HEK293T (cell line): ENCODE measurements around the gene KBTBD2.

ENCODE experiments used
- ARNT ChIP-seq: fragments of 450-650 bp; IDR thresholded peaks from 2 replicates; pipeline ENCODE4 v1.6.1; 2017; ENCODE audit warnings: mild to moderate bottlenecking
- BHLHE40 ChIP-seq: fragments of 450-650 bp; IDR thresholded peaks from 2 replicates; pipeline ENCODE4 v1.6.1; 2016; ENCODE audit warnings: mild to moderate bottlenecking, moderate library complexity, borderline replicate concordance
- FOXA1 ChIP-seq: fragments of 450-650 bp; IDR thresholded peaks from 2 replicates; pipeline ENCODE4 v1.6.1; 2016; ENCODE audit warnings: mild to moderate bottlenecking
- FOXK2 ChIP-seq: fragments of 450-650 bp; IDR thresholded peaks from 2 replicates; pipeline ENCODE4 v1.6.1; 2016; ENCODE audit warnings: mild to moderate bottlenecking
- FOXM1 ChIP-seq: fragments of 450-650 bp; IDR thresholded peaks from 2 replicates; pipeline ENCODE4 v1.6.1; 2017; ENCODE audit warnings: mild to moderate bottlenecking, borderline replicate concordance
- HDGF ChIP-seq: fragments of 450-650 bp; IDR thresholded peaks from 2 replicates; pipeline ENCODE4 v1.6.1; 2017; ENCODE audit warnings: antibody characterized with exemption, borderline replicate concordance
- L3MBTL2 ChIP-seq: fragments of 450-650 bp; conservative IDR thresholded peaks from 2 replicates; pipeline ENCODE4 v1.6.1; 2016; ENCODE audit warnings: mild to moderate bottlenecking
- LEF1 ChIP-seq: fragments of 450-650 bp; IDR thresholded peaks from 2 replicates; pipeline ENCODE4 v1.6.1; 2017; ENCODE audit warnings: mild to moderate bottlenecking, borderline replicate concordance
- NFRKB ChIP-seq: fragments of 450-650 bp; IDR thresholded peaks from 2 replicates; pipeline ENCODE4 v1.6.1; 2016; ENCODE audit warnings: mild to moderate bottlenecking, moderate library complexity
- PKNOX1 ChIP-seq: fragments of 450-650 bp; IDR thresholded peaks from 2 replicates; pipeline ENCODE4 v1.6.1; 2016
- SP1 ChIP-seq: fragments of 450-650 bp; IDR thresholded peaks from 2 replicates; pipeline ENCODE4 v1.6.1; 2017
- SUZ12 ChIP-seq: fragments of 450-650 bp; IDR thresholded peaks from 2 replicates; pipeline ENCODE4 v1.6.1; 2016; ENCODE audit warnings: mild to moderate bottlenecking
- TARDBP ChIP-seq: fragments of 450-650 bp; IDR thresholded peaks from 2 replicates; pipeline ENCODE4 v1.6.1; 2016
- ZNF384 ChIP-seq: fragments of 450-650 bp; IDR thresholded peaks from 2 replicates; pipeline ENCODE4 v1.6.1; 2016

GRCh38 chr7:32941181-32941580, 49.6 kb upstream of the KBTBD2 start:
- TF ChIP-seq FOXA1 (no peak), TARDBP (no peak), PKNOX1 (no peak), SP1 (no peak), LEF1 (no peak), NFRKB (no peak), HDGF (no peak), FOXM1 (no peak), BHLHE40 (no peak), FOXK2 (no peak), SUZ12 (no peak), ZNF384 (no peak), ARNT (no peak), L3MBTL2 (no peak)
